H1 (cell line): ENCODE data around the gene TPPP2. TPM values are rescaled to one million over a fixed set of nuclear protein-coding genes. Genes with fewer than 3 reads are reported as not detected.

ENCODE experiments used
- CTCF ChIA-PET: fragments of 300-600 bp; sonication (Branson Sonifier 250); formaldehyde crosslinking; loops from one replicate; lab custom pipeline; 2021; ENCODE audit not compliant: partially characterized antibody; lab: Charles Lee
- POLR2A ChIA-PET: fragments of 300-600 bp; sonication (Branson Sonifier 250); formaldehyde crosslinking; loops from one replicate; lab custom pipeline; 2021; ENCODE audit warnings: inconsistent platforms; ENCODE audit not compliant: partially characterized antibody; lab: Charles Lee
- DNase-seq, 2 experiments: peaks; one replicate each; pipeline versions ENCODE4 v3.0.0 to v3.0.0-alpha.2; 2010 to 2022; ENCODE audit warnings: low spot score in 2 of 2, low read depth in 1 of 2, mixed read lengths in 1 of 2
- FAIRE-seq: peaks from 2 replicates; lab custom pipeline; 2011; peaks lifted over from hg19 to GRCh38; lab: Jason Lieb, UNC
- H2AFZ ChIP-seq: 2 replicates; pipeline ENCODE4 v1.8.1; 2012; ENCODE audit warnings: low read length, inconsistent platforms
- H2AK5ac ChIP-seq: 2 replicates; pipeline ENCODE4 v1.6.1; 2013; ENCODE audit warnings: low read depth, low read length
- H2BK120ac ChIP-seq: replicated peaks from 2 replicates; pipeline ENCODE3; 2013; ENCODE audit warnings: low read depth, low read length, inconsistent platforms
- H2BK12ac ChIP-seq: 2 replicates; pipeline ENCODE4 v1.6.1; 2013; ENCODE audit warnings: low read depth, low read length
- H2BK15ac ChIP-seq: 2 replicates; pipeline ENCODE4 v1.6.1; 2013; ENCODE audit warnings: low read length
- H2BK20ac ChIP-seq: 2 replicates; pipeline ENCODE4 v1.6.1; 2013; ENCODE audit warnings: low read length
- H2BK5ac ChIP-seq: 2 replicates; pipeline ENCODE4 v1.6.1; 2013; ENCODE audit warnings: low read depth, low read length
- H3K14ac ChIP-seq: 2 replicates; pipeline ENCODE4 v1.6.1; 2013; ENCODE audit warnings: inconsistent platforms; ENCODE audit not compliant: insufficient read length
- H3K18ac ChIP-seq: 2 replicates; pipeline ENCODE4 v1.6.1; 2013; ENCODE audit warnings: low read length; ENCODE audit errors: extremely low read depth
- H3K23ac ChIP-seq: 2 replicates; pipeline ENCODE4 v1.6.1; 2013; ENCODE audit warnings: inconsistent platforms; ENCODE audit not compliant: insufficient read length
- H3K23me2 ChIP-seq: 2 replicates; pipeline ENCODE4 v1.6.1; 2013; ENCODE audit warnings: low read depth, low read length
- H3K27ac ChIP-seq: 2 replicates; pipeline ENCODE4 v1.6.1; 2011; ENCODE audit warnings: low read depth, low read length, inconsistent platforms
- H3K27me3 ChIP-seq, 4 experiments: replicated peaks in 1 of 4; 1 replicate in 1 of 4; 2 replicates in 3 of 4; pipeline versions ENCODE4 v1.6.1 to v1.8.1; 2011 to 2013; ENCODE audit warnings: low read length in 3 of 4, mild to moderate bottlenecking in 3 of 4, inconsistent platforms in 2 of 4, mixed read lengths in 2 of 4, moderate library complexity in 1 of 4; ENCODE audit not compliant: control insufficient read depth in 3 of 4, insufficient read depth in 3 of 4; ENCODE audit errors: extremely low read depth in 1 of 4
- H3K36me3 ChIP-seq, 4 experiments: 2 replicates each; pipeline versions ENCODE4 v1.6.1 to v1.8.1; 2011 to 2013; ENCODE audit warnings: mild to moderate bottlenecking in 4 of 4, low read length in 3 of 4, moderate library complexity in 2 of 4, control low read depth in 1 of 4, inconsistent platforms in 1 of 4; ENCODE audit not compliant: insufficient read depth in 4 of 4, control insufficient read depth in 2 of 4
- H3K4ac ChIP-seq: replicated peaks from 2 replicates; pipeline ENCODE3; 2013; ENCODE audit warnings: low read length, low read depth, mixed read lengths, inconsistent platforms; ENCODE audit not compliant: insufficient read length
- H3K4me1 ChIP-seq, 4 experiments: replicated peaks in 1 of 4; 1 replicate in 1 of 4; 2 replicates in 3 of 4; pipeline versions ENCODE4 v1.6.1 to v1.8.1; 2011 to 2013; ENCODE audit warnings: low read length in 3 of 4, inconsistent platforms in 2 of 4, mixed read lengths in 1 of 4; ENCODE audit not compliant: insufficient read depth in 4 of 4, control insufficient read depth in 3 of 4
- H3K4me2 ChIP-seq, 2 experiments: 2 replicates each; pipeline versions ENCODE4 v1.6.1 to v1.8.1; 2011 to 2013; ENCODE audit warnings: low read depth in 2 of 2, low read length in 2 of 2, control low read depth in 1 of 2, inconsistent platforms in 1 of 2, mild to moderate bottlenecking in 1 of 2; ENCODE audit not compliant: insufficient read depth in 1 of 2
- H3K4me3 ChIP-seq, 4 experiments: fragments of 200-600, 300-600 bp in 1 of 4; sonication (generic), shearing (Covaris generic), sonication (Bioruptor Twin) in 1 of 4; 2 replicates each; pipeline versions ENCODE4 v1.5.1 to v1.8.1; 2011 to 2016; ENCODE audit warnings: low read length in 4 of 4, low read depth in 3 of 4, control low read depth in 2 of 4, inconsistent platforms in 2 of 4, mild to moderate bottlenecking in 2 of 4, mixed read lengths in 1 of 4, moderate library complexity in 1 of 4; ENCODE audit not compliant: insufficient read depth in 2 of 4; ENCODE audit errors: extremely low read depth in 1 of 4
- H3K56ac ChIP-seq: replicated peaks from 2 replicates; pipeline ENCODE3; 2013; ENCODE audit warnings: low read depth, mild to moderate bottlenecking, mixed read lengths, low read length, inconsistent platforms; ENCODE audit not compliant: insufficient read length
- H3K79me1 ChIP-seq: 2 replicates; pipeline ENCODE4 v1.6.1; 2013; ENCODE audit warnings: low read depth, low read length, control low read depth
- H3K79me2 ChIP-seq, 2 experiments: 2 replicates each; pipeline versions ENCODE4 v1.6.1 to v1.8.1; 2012 to 2013; ENCODE audit warnings: low read length in 2 of 2, mild to moderate bottlenecking in 2 of 2, inconsistent platforms in 1 of 2; ENCODE audit not compliant: insufficient read depth in 2 of 2, control insufficient read depth in 1 of 2
- H3K9ac ChIP-seq, 4 experiments: replicated peaks in 1 of 4; 1 replicate in 1 of 4; 2 replicates in 3 of 4; pipeline versions ENCODE4 v1.6.1 to v1.8.1; 2011 to 2013; ENCODE audit warnings: low read depth in 3 of 4, low read length in 3 of 4, control low read depth in 2 of 4, mild to moderate bottlenecking in 2 of 4, moderate library complexity in 2 of 4, inconsistent platforms in 1 of 4; ENCODE audit errors: extremely low read depth in 1 of 4
- H3K9me3 ChIP-seq, 2 experiments: 2 replicates each; pipeline versions ENCODE4 v1.6.1 to v1.8.1; 2012 to 2013; ENCODE audit warnings: mild to moderate bottlenecking in 2 of 2, moderate library complexity in 2 of 2, control low read depth in 1 of 2, inconsistent platforms in 1 of 2, low read depth in 1 of 2, low read length in 1 of 2, mixed read lengths in 1 of 2; ENCODE audit not compliant: insufficient read depth in 2 of 2
- H4K20me1 ChIP-seq, 2 experiments: replicated peaks in 1 of 2; 2 replicates each; pipeline versions ENCODE3 to v1.8.1; 2011 to 2013; ENCODE audit warnings: inconsistent platforms in 2 of 2, low read length in 2 of 2, mild to moderate bottlenecking in 1 of 2; ENCODE audit not compliant: insufficient read depth in 2 of 2, control insufficient read depth in 1 of 2
- H4K5ac ChIP-seq: 2 replicates; pipeline ENCODE4 v1.6.1; 2013; ENCODE audit warnings: low read length, low read depth, mixed read lengths, inconsistent platforms; ENCODE audit not compliant: insufficient read length
- H4K8ac ChIP-seq: 2 replicates; pipeline ENCODE4 v1.8.0; 2013; ENCODE audit warnings: mild to moderate bottlenecking, moderate library complexity, low read length, inconsistent platforms; ENCODE audit not compliant: insufficient read depth; ENCODE audit errors: extremely low read depth
- H4K91ac ChIP-seq: replicated peaks from 2 replicates; pipeline ENCODE3; 2013; ENCODE audit warnings: low read length, mixed read lengths, inconsistent platforms; ENCODE audit not compliant: insufficient read length
- SRF ChIP-seq: IDR thresholded peaks from 2 replicates; pipeline ENCODE4 v1.6.1; 2011; ENCODE audit warnings: mild to moderate bottlenecking, low read depth, low read length, moderate library complexity
- WGBS, 2 experiments: shearing (Covaris generic) in 1 of 2; methylation state at CpG; one replicate each; pipeline versions ENCODE4 v1.1.6 to v1.1.7; 2013 to 2015; ENCODE audit warnings: low lambda C conversion rate in 2 of 2, mixed read lengths in 2 of 2, inconsistent platforms in 1 of 2, low coverage in 1 of 2, missing lambda C conversion rate in 1 of 2; ENCODE audit not compliant: insufficient replicate concordance in 2 of 2, insufficient coverage in 1 of 2, insufficient read length in 1 of 2; ENCODE audit errors: extremely low coverage in 1 of 2, missing lambda C conversion rate in 1 of 2; 5-methylcytosine and 5-hydroxymethylcytosine counted together
- polyA plus RNA-seq, 7 experiments: library from polyadenylated mRNA; depleted of rRNA in 3 of 7; stranded (reverse) in 5 of 7; unstranded in 2 of 7; fragments of >200 nt in 5 of 7; fragments of 200-250 nt in 2 of 7; gene quantifications; 1 replicate in 5 of 7; 2 replicates in 1 of 7; 4 replicates in 1 of 7; pipeline versions ENCODE4 v1.2.1 to v1.2.3, GENCODE V29; 2011 to 2013; ENCODE audit warnings: missing spikeins in 2 of 7, mixed read lengths in 2 of 7
- total RNA-seq: library from RNA; stranded (reverse); fragmentation: NEBNext Ultra II Directional; extraction: Animal tissue kit (Norgen Biotek cat#: 25700); gene quantifications from 2 replicates; pipeline ENCODE4 v1.2.1, GENCODE V29; 2021

TPPP2 gene
- total and polyA plus RNA-seq, 2 of the 8 experiments (the other 6 are each of a cell fraction or from before 2014, with no cell fraction given): not detected

- TF ChIP-seq SRF: no peak
- 83% methylated on average over 4 of the region's 4 CpGs; no CpG with 5 or more reads in 1 of the 2 experiments for WGBS, 2 experiments
- no peak overlapping the region for H2AFZ ChIP-seq
- no peaks in the 10 kb centered on the region for H3K27me3 ChIP-seq
- H2BK20ac ChIP-seq: no peak overlapping the region
- CTCF ChIA-PET: interaction anchor here (1.0 to 8.8 kb wide), 12 partner anchors 9 to 71 kb away, joined by 3 to 152 read pairs (median 5); partner anchors contain the start of genes ARHGEF40 and NDRG2
- H3K23ac ChIP-seq: no peak overlapping the region
- no peaks in the 10 kb centered on the region for H3K9me3 ChIP-seq
- H4K5ac ChIP-seq: no peak overlapping the region
- H2AK5ac ChIP-seq: no peak overlapping the region
- FAIRE-seq (no peak), DNase-seq (no peak)
- H3K36me3 ChIP-seq: no peaks in the 10 kb centered on the region
- no peak overlapping the region for H3K18ac ChIP-seq
- no peaks in the 10 kb centered on the region for H3K4me1 ChIP-seq
- H2BK5ac ChIP-seq: no peak overlapping the region
- H4K20me1 ChIP-seq: no peaks in the 10 kb centered on the region
- no peak overlapping the region for H3K4ac ChIP-seq
- no peaks in the 10 kb centered on the region for H3K79me1 ChIP-seq
- H3K14ac ChIP-seq: no peak overlapping the region
- no peaks in the 10 kb centered on the region; the same call in 1 of the 2 replicates for H3K23me2 ChIP-seq
- H3K4me2 ChIP-seq: no peak overlapping the region
- H4K8ac ChIP-seq: no peak overlapping the region
- H3K79me2 ChIP-seq: no peaks in the 10 kb centered on the region
- POLR2A ChIA-PET: interaction anchor here (0.6 to 2.2 kb wide), 2 partner anchors 8 to 10 kb away, joined by 3 to 9 read pairs; partner anchors contain the start of gene NDRG2
- no peak overlapping the region for H3K27ac ChIP-seq
- no peak overlapping the region for H2BK120ac ChIP-seq
- H3K9ac ChIP-seq: no peak overlapping the region
- H2BK15ac ChIP-seq: 0 out of 2 replicates have a peak overlapping the region, but pooled peaks have one; percentile 6
- H4K91ac ChIP-seq: no peak overlapping the region
- H3K4me3 ChIP-seq: no peak overlapping the region
- no peak overlapping the region for H2BK12ac ChIP-seq
- H3K56ac ChIP-seq: no peak overlapping the region
Observed at GRCh38 chr14:21033133-21033698, 3.2 kb downstream of the TPPP2 start.
